ENCODE measurements around the gene NOTCH1. TPM values are rescaled to one million over a fixed set of nuclear protein-coding genes. Genes with fewer than 3 reads are reported as not detected.

The NOTCH1 gene
- total RNA-seq, 2 experiments from 2014 or later: 70.0 to 79.4 TPM

DNA sequence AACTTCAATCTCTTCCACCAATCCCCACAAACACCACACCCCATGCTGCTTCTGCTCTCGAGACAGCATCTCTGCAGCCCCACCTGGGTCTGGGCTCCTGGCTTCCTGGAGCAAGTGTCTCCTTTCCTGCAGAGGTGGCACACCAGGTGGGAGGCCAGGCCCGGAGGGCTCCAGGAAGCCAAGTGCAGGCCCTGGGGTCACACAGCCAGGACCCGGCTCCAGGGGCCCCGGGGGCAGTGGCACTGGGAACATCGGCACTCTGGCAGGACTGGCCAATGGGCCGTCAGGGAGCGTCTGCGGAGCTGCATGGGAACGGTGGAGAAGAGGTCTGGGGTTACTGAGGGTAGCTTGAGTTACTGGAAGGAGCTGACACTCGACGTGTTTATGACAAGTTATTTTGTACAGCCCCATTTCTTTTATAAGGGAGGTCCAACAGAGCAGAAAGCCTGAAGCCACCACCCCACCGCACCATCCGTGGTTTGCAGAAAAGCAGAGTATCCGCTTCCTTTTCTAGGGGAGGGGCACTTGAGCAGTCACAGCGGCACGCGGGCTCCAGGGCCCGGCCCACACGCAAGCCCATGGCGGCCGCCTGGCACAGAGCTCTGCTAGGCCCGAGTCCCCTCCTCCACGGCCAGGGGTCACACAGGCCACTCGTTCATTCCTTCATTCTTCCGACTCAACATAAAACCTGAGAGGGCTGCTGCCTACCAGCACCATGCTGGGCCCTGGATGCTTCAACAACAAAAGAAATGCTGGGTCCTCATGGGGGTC is 91.6 kb downstream of the NOTCH1 start:
- Mint-ChIP-seq H3K4me1 (no peaks in the 10 kb centered on the region), H3K9me3 (ENCODE audit: low read depth) (no peaks in the 10 kb centered on the region), H3K27me3 (no peaks in the 10 kb centered on the region), H3K4me3 (no peak overlapping the region), H3K27ac (no peak overlapping the region), H3K36me3 (ENCODE audit: low read depth) (peaks cover 51% of the 10 kb centered on the region)
- intact Hi-C loops (cut with DNase I, micrococcal nuclease): no loop called here
- ChIA-PET CTCF (interaction anchor here (1.2 kb wide), 1 partner anchor 11 kb away, joined by 5 read pairs; no protein-coding TSS in a partner anchor), POLR2A (interaction anchor here (0.6 kb wide), 1 partner anchor 522 kb away, joined by 3 read pairs; no protein-coding TSS in a partner anchor)
- ATAC-seq: no peak
- DNase-seq: no peak

GRCh38 chr9:136453326-136453725 is 92.5 kb downstream of the NOTCH1 start:
- H3K9me3 Mint-ChIP-seq (ENCODE audit: low read depth): no peaks in the 10 kb centered on the region
- no peaks in the 10 kb centered on the region for H3K27me3 Mint-ChIP-seq
- ATAC-seq (no peak), DNase-seq (no peak)
- intact Hi-C loops (cut with DNase I, micrococcal nuclease): no loop called here
- H3K4me1 Mint-ChIP-seq: no peaks in the 10 kb centered on the region
- peaks cover 46% of the 10 kb centered on the region for H3K36me3 Mint-ChIP-seq (ENCODE audit: low read depth)
- POLR2A ChIA-PET: interaction anchor here (1.1 kb wide), 1 partner anchor 8 kb away, joined by 3 read pairs; no protein-coding TSS in a partner anchor
- no peak overlapping the region for H3K27ac Mint-ChIP-seq
- no peak overlapping the region for H3K4me3 Mint-ChIP-seq
- CTCF ChIA-PET: interaction anchor here (0.7 to 1.2 kb wide), 3 partner anchors 10 to 97 kb away, joined by 3 to 5 read pairs (median 3); no protein-coding TSS in a partner anchor

- no peak for DNase-seq
- Mint-ChIP-seq H3K27me3 (no peaks in the 10 kb centered on the region), H3K4me1 (no peaks in the 10 kb centered on the region), H3K9me3 (ENCODE audit: low read depth) (no peaks in the 10 kb centered on the region), H3K36me3 (ENCODE audit: low read depth) (peaks cover 52% of the 10 kb centered on the region), H3K4me3 (no peak overlapping the region), H3K27ac (no peak overlapping the region)
- ChIA-PET POLR2A (no interaction called here), CTCF (no interaction called here)
- ATAC-seq: no peak
- intact Hi-C loops (cut with DNase I, micrococcal nuclease): no loop called here
Measured at GRCh38 chr9:136451221-136451877, 94.5 kb downstream of the NOTCH1 start.

DNA sequence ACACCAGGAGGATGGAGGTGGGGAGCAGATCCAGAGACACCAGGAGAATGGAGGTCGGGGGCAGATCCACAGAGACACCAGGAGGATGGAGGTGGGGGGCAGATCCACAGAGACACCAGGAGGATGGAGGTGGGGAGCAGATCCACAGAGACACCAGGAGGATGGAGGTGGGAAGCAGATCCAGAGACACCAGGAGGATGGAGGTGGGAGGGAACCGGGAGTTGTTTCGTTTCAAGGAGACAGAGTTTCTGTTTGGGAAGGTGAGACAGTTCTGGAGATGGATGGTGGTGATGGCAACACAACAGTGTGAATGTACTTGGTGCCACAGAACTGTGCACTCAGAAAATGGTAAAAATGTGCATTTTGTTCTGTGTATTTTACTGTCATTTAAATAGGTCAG is 97.2 kb downstream of the NOTCH1 start:
- peaks cover 55% of the 10 kb centered on the region for H3K36me3 Mint-ChIP-seq (ENCODE audit: low read depth)
- POLR2A ChIA-PET: no interaction called here
- no peaks in the 10 kb centered on the region for H3K9me3 Mint-ChIP-seq (ENCODE audit: low read depth)
- DNase-seq (no peak), ATAC-seq (no peak)
- no peak overlapping the region for H3K27ac Mint-ChIP-seq
- H3K4me1 Mint-ChIP-seq: no peaks in the 10 kb centered on the region
- intact Hi-C loops (cut with DNase I, micrococcal nuclease): no loop called here
- no peak overlapping the region for H3K4me3 Mint-ChIP-seq
- CTCF ChIA-PET: no interaction called here
- H3K27me3 Mint-ChIP-seq: no peaks in the 10 kb centered on the region

- Mint-ChIP-seq H3K4me1 (no peaks in the 10 kb centered on the region), H3K9me3 (ENCODE audit: low read depth) (no peaks in the 10 kb centered on the region), H3K4me3 (no peak overlapping the region), H3K27ac (no peak overlapping the region), H3K27me3 (no peaks in the 10 kb centered on the region), H3K36me3 (ENCODE audit: low read depth) (peaks cover 56% of the 10 kb centered on the region)
- ChIA-PET POLR2A (no interaction called here), CTCF (interaction anchor here (0.6 kb wide), 1 partner anchor 25 kb away, joined by 4 read pairs; no protein-coding TSS in a partner anchor)
- no peak for ATAC-seq
- no peak for DNase-seq
- intact Hi-C loops (cut with DNase I, micrococcal nuclease): no loop called here
Measured at GRCh38 chr9:136447173-136447778, 98.6 kb downstream of the NOTCH1 start.

- no peaks in the 10 kb centered on the region for H3K9me3 Mint-ChIP-seq (ENCODE audit: low read depth)
- peaks cover 48% of the 10 kb centered on the region for H3K36me3 Mint-ChIP-seq (ENCODE audit: low read depth)
- no peak for ATAC-seq
- ChIA-PET POLR2A (interaction anchor here (1.0 kb wide), 1 partner anchor 7 kb away, joined by 3 read pairs; no protein-coding TSS in a partner anchor), CTCF (no interaction called here)
- no peaks in the 10 kb centered on the region for H3K27me3 Mint-ChIP-seq
- intact Hi-C loops (cut with DNase I, micrococcal nuclease): no loop called here
- no peak overlapping the region for H3K27ac Mint-ChIP-seq
- H3K4me1 Mint-ChIP-seq: no peaks in the 10 kb centered on the region
- DNase-seq: no peak
- H3K4me3 Mint-ChIP-seq: no peak overlapping the region
Measured at GRCh38 chr9:136445799-136446198, 100.0 kb downstream of the NOTCH1 start.

Small RNA genes within 50 kb of the gene (microRNA-seq; reads per million reads assigned to microRNA genes)
- gene MIR4673 (ENCODE audit: borderline replicate concordance) (not detected), gene MIR4674 (ENCODE audit: borderline replicate concordance) (not detected)

Other genes starting within 250 kb of the NOTCH1 start
- gene CCDC187, start 242.0 kb downstream of the NOTCH1 start, total RNA-seq: under 1 TPM in 1 of 2 experiments, not detected in 1; 0.05 TPM
- 10 to 100 TPM in 1 of 2 experiments, 1 to 10 TPM in 1; 9.6 to 10.8 TPM for gene GPSM1, start 218.5 kb downstream of the NOTCH1 start, total RNA-seq
- gene DNLZ, start 182.3 kb downstream of the NOTCH1 start, total RNA-seq: 10 to 100 TPM; 11.7 to 12.8 TPM
- gene CARD9, start 172.4 kb downstream of the NOTCH1 start, total RNA-seq: 1 to 10 TPM in 1 of 2 experiments, under 1 TPM in 1; 0.98 to 1.1 TPM
- 10 to 100 TPM; 12.4 to 16.8 TPM for gene SNAPC4, start 145.9 kb downstream of the NOTCH1 start, total RNA-seq
- 10 to 100 TPM; 57.2 to 67.7 TPM for gene ENTR1, start 135.4 kb downstream of the NOTCH1 start, total RNA-seq
- 100 to 1,000 TPM in 1 of 2 experiments, 10 to 100 TPM in 1; 88.0 to 113 TPM for gene PMPCA, start 135.4 kb downstream of the NOTCH1 start, total RNA-seq
- 10 to 100 TPM; 13.5 to 14.1 TPM for gene INPP5E, start 106.2 kb downstream of the NOTCH1 start, total RNA-seq
- 10 to 100 TPM; 62.7 TPM for gene SEC16A, start 63.0 kb downstream of the NOTCH1 start, total RNA-seq
- 1 to 10 TPM; 1.2 to 1.4 TPM for gene EGFL7, start 116.9 kb upstream of the NOTCH1 start, total RNA-seq
- 10 to 100 TPM in 1 of 2 experiments, 1 to 10 TPM in 1; 9.0 to 10.4 TPM for gene AGPAT2, start 141.4 kb upstream of the NOTCH1 start, total RNA-seq
- under 1 TPM; 0.21 to 0.25 TPM for gene DIPK1B, start 166.5 kb upstream of the NOTCH1 start, total RNA-seq
- 1 to 10 TPM in 1 of 2 experiments, under 1 TPM in 1; 0.71 to 1.2 TPM for gene LCN10, start 196.9 kb upstream of the NOTCH1 start, total RNA-seq
- not detected for gene LCN6, start 202.5 kb upstream of the NOTCH1 start, total RNA-seq
- gene LCN8, start 212.2 kb upstream of the NOTCH1 start, total RNA-seq: not detected
- gene LCN15, start 218.5 kb upstream of the NOTCH1 start, total RNA-seq: not detected
- 10 to 100 TPM; 30.9 to 47.1 TPM for gene TMEM141, start 245.3 kb upstream of the NOTCH1 start, total RNA-seq

Measured in activated CD4-positive, alpha-beta T cell treated with anti-CD3 and anti-CD28 coated beads for 36 hours (primary cell).